Kidney epithelial cell (primary cell): ENCODE measurements around the gene IKBKE. TPM values are rescaled to one million over a fixed set of nuclear protein-coding genes. Genes with fewer than 3 reads are reported as not detected.

Experiments used
- DNase-seq: peaks from one replicate; pipeline ENCODE4 v3.0.0-alpha.2; 2010; ENCODE audit warnings: low read depth
- H3K27me3 ChIP-seq: 2 replicates; pipeline ENCODE4 v1.6.0; 2011; ENCODE audit warnings: low read length; ENCODE audit not compliant: control insufficient read depth, insufficient read depth
- H3K36me3 ChIP-seq: 2 replicates; pipeline ENCODE4 v1.5.1; 2011; ENCODE audit warnings: low read length; ENCODE audit not compliant: control insufficient read depth, insufficient read depth
- H3K4me3 ChIP-seq: 2 replicates; pipeline ENCODE4 v1.5.1; 2011; ENCODE audit warnings: low read depth, mild to moderate bottlenecking, control low read depth, low read length
- total RNA-seq: library from RNA; depleted of rRNA; stranded (reverse); fragments of >200 nt; gene quantifications from 2 replicates; pipeline ENCODE4 v1.2.3, GENCODE V29; 2015
- TF ChIP-seq, protein P1 (sequence below): IDR thresholded peaks from 2 replicates; pipeline ENCODE4 v1.5.1; 2011; ENCODE audit warnings: mild to moderate bottlenecking, moderate library complexity, low read length, control low read depth, inconsistent platforms; ENCODE audit not compliant: insufficient read depth, poor library complexity, severe bottlenecking

The IKBKE gene
- total RNA-seq = 33.2 and 37.4 TPM in 2 replicates

DNA sequence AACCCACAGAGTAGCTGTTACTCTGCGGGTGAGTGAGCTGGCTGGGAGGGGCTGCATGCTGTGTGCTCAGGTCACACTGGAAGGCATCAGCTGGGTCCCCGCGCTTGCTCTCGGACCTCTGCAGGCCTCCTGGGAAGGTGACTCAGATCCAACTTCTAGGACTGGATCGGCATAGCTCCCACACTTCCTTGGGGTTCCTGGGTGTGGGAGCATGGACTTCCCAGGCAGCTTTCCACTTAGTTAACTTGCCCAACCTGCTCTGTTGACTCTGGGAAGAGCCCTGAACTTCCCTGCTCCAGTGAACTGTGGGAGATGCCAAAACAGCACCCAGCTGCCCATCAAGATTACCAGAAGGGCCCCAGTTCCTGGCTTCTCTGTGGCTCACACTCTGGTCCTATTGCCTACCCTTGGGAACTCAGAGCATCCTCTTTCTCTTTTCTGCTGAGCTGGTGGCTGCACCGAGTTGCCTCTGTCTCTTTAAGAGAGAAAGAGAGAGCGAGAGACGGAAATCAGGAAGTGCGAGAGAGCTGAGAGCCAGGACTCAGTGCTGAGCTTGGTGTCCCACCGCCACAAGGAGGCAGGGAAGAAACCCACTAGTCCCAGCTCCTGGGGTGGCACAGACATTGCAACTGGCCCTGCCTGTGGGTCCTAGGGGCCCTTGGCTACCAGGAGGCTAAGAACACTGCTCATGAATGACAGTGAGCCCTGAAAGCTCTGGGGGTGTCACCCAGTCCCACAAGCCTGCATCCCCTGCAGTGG lies at the start of gene IKBKE:
IKBKE (plus strand) TSS at position 544 of the 759 bp plus-strand sequence. CDS start 2,752 bp downstream, outside the sequence.
- Histone ChIP-seq H3K27me3 (no peaks in the 10 kb centered on the region), H3K4me3 (peak within 1 kb of the TSS; percentile 66), H3K36me3 (no peaks in the 10 kb centered on the region)
- DNase-seq = no peak
- TF ChIP-seq, protein P1, sequence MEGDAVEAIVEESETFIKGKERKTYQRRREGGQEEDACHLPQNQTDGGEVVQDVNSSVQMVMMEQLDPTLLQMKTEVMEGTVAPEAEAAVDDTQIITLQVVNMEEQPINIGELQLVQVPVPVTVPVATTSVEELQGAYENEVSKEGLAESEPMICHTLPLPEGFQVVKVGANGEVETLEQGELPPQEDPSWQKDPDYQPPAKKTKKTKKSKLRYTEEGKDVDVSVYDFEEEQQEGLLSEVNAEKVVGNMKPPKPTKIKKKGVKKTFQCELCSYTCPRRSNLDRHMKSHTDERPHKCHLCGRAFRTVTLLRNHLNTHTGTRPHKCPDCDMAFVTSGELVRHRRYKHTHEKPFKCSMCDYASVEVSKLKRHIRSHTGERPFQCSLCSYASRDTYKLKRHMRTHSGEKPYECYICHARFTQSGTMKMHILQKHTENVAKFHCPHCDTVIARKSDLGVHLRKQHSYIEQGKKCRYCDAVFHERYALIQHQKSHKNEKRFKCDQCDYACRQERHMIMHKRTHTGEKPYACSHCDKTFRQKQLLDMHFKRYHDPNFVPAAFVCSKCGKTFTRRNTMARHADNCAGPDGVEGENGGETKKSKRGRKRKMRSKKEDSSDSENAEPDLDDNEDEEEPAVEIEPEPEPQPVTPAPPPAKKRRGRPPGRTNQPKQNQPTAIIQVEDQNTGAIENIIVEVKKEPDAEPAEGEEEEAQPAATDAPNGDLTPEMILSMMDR = peak; percentile 48

DNA sequence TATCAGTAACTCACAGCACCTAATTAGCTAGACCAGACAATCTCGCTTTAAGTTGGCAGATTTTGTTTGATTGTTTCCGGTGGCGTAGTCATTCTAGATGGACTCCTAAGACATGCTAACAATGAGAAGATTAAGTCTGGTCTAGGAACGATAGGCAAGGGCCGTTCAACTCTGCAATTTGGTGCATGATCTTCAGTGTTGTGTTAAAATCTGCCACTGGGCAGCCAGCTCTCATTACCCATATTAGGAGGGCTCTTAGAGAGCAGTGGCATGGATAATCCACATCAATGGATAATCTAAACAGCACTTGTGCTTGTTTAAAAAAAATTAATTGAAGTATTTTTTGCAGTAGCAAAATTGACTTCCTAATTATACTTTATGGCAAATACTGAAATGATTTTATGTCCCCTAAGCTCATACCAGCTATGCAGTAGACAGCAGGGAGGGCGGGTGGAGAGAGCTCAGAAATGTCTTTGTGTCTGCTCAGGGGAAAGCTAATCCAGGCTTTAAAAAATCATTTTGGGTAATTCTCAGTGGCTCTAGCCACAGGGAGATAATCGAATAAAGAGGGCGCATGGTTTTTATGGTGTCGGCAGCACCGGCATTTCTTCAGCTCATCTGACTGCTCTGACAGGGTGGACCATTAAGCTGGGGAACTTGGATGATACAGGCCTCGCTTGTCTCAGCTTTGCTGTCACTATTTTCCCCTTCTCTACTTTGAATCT lies 48.5 kb upstream of the IKBKE start:
- Histone ChIP-seq H3K27me3 (no peaks in the 10 kb centered on the region), H3K4me3 (no peak overlapping the region), H3K36me3 (no peaks in the 10 kb centered on the region)
- no peak for DNase-seq
- TF ChIP-seq, protein P1 = no peak

DNA sequence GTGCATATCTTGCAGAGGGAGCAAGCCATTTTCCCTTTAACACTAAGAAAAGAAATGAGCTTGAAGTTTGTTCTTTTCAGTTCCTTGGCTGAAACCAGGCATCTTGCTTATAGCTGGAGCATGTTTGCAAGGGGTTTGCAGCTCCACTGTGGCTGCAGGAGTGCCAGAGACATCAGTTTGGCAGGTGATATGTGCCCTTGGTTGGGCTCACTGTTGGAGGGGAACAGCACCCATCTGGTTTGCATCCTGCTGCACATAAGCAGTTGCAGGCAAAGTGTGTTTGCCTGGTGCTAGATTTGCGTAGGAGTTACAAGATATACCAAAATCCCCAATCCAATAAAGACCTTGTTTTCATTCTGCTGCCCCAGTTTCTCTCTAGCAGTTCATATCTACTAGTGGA lies 47.8 kb upstream of the IKBKE start:
- no peak overlapping the region for H3K4me3 ChIP-seq
- TF ChIP-seq, protein P1 = no peak
- no peaks in the 10 kb centered on the region for H3K27me3 ChIP-seq
- H3K36me3 ChIP-seq = no peaks in the 10 kb centered on the region
- DNase-seq = no peak

DNA sequence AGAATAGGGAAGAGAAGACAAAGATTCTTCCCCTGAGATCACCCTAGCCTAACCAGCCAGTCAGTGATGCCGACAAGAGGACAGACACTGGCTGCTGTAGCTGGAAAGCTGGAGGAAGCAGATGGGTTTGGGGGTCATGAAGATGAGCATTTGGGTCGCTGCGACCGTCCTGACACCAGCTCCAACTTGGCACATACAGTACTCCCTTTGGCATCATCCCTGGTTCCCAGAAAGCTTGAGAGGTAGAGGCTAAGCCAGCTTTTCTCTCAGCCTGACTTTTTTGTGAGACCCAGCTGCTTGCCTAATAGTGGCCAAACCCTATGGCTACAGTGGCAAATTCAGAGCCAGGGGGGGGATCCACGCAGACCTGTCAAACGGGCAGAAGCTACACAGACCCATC lies 43.0 kb upstream of the IKBKE start:
- no peak for DNase-seq
- Histone ChIP-seq H3K27me3 (no peaks in the 10 kb centered on the region), H3K4me3 (no peak overlapping the region), H3K36me3 (no peaks in the 10 kb centered on the region)
- TF ChIP-seq, protein P1 = no peak

DNA sequence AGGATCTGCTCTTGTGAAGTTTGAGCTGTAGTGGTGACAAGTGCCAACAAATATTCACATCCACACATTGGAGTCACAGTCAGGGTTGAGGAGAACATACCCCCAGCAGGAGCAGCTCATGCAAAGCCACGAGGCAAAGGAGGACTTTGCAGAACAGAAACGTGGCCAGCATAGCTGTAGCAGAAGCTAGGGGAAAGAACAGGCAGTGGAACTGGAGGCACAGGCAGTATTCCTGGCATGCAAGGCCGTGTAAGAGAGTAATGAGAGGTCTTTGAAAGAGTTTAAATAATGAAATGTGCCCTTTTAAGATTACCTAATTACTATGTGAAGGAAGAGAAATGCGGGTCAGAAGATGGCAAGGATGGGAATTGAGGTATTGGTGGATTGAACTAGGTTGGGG lies 40.9 kb upstream of the IKBKE start:
- no peak for DNase-seq
- Histone ChIP-seq H3K4me3 (no peak overlapping the region), H3K36me3 (no peaks in the 10 kb centered on the region), H3K27me3 (no peaks in the 10 kb centered on the region)
- TF ChIP-seq, protein P1 = no peak
